ENCODE measurements around the gene COL5A1. TPM values are rescaled to one million over a fixed set of nuclear protein-coding genes. Genes with fewer than 3 reads are reported as not detected.
"Not testable (repeated sequence)": the region's sequence is repeated elsewhere in the genome, so short reads cannot be mapped to it uniquely, and the experiment has no call there.

COL5A1 gene
- total RNA-seq, 4 donors from 2014 or later: 8.4 to 14.7 (median 11.3) TPM

DNA sequence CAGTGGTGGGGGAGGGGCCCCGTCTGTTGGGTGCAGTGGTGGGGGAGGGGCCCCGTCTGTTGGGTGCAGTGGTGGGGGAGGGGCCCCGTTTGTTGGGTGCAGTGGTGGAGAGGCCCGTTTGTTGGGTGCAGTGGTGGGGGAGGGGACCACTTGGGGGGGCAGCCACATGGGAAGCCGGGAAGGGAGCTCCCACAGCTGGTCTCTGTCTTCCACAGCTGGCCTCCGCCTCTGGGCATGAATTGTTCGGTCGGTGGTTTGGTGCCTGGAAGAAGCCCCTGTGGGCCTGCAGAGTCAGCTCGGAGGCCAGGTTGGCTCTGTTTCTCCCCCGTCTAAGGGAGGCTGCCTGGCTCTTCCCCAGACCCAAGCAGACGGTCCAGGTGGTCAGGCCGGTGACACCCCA is 69.3 kb downstream of the COL5A1 start:
- DNase-seq (ENCODE audit: low spot score in 2 of 2): no peak
- intact Hi-C loops (cut with DNase I; ENCODE audit: low total_unique reads): no loop called here
- WGBS, 2 donors: 77 to 79% methylated on average over 8 to 9 of the region's 12 CpGs
- no peak for TF ChIP-seq POLR2A (IDR thresholded peaks at IDR 0.05)
- TF ChIP-seq, protein P1, sequence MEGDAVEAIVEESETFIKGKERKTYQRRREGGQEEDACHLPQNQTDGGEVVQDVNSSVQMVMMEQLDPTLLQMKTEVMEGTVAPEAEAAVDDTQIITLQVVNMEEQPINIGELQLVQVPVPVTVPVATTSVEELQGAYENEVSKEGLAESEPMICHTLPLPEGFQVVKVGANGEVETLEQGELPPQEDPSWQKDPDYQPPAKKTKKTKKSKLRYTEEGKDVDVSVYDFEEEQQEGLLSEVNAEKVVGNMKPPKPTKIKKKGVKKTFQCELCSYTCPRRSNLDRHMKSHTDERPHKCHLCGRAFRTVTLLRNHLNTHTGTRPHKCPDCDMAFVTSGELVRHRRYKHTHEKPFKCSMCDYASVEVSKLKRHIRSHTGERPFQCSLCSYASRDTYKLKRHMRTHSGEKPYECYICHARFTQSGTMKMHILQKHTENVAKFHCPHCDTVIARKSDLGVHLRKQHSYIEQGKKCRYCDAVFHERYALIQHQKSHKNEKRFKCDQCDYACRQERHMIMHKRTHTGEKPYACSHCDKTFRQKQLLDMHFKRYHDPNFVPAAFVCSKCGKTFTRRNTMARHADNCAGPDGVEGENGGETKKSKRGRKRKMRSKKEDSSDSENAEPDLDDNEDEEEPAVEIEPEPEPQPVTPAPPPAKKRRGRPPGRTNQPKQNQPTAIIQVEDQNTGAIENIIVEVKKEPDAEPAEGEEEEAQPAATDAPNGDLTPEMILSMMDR (IDR thresholded peaks at IDR 0.05): no peak
- H3K4me3 ChIP-seq (ENCODE audit: low read depth, poor library complexity, severe bottlenecking): no peak overlapping the region

DNA sequence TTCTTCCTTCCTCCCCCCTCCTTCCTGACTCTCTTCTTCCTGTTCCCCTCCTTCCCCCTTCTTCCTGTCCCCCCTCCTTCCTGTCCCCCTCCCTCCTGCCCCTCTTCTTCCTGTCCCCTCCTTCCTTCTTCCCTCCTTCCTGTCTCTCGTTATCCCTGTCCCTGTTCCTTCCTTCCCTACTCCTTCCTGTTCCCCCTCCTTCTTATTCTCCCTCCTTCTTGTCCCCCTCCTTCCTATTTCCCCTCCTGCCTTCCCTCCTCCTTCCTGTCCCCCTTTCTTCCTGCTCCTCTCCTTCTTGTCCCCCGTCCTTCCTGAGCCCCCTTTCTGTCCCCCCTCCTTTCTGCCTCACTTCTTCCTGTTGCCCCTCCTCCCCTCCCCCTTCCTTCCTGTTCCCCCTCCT is 70.6 kb downstream of the COL5A1 start:
- intact Hi-C loops (cut with DNase I; ENCODE audit: low total_unique reads): no loop called here
- TF ChIP-seq, protein P1 (IDR thresholded peaks at IDR 0.05): no peak
- TF ChIP-seq POLR2A (IDR thresholded peaks at IDR 0.05): no peak
- no peak for DNase-seq (ENCODE audit: low spot score in 2 of 2)
- no peak overlapping the region for H3K4me3 ChIP-seq (ENCODE audit: low read depth, poor library complexity, severe bottlenecking)
- 44 to 54% methylated on average over 2 of the region's 2 CpGs for WGBS, 2 donors

DNA sequence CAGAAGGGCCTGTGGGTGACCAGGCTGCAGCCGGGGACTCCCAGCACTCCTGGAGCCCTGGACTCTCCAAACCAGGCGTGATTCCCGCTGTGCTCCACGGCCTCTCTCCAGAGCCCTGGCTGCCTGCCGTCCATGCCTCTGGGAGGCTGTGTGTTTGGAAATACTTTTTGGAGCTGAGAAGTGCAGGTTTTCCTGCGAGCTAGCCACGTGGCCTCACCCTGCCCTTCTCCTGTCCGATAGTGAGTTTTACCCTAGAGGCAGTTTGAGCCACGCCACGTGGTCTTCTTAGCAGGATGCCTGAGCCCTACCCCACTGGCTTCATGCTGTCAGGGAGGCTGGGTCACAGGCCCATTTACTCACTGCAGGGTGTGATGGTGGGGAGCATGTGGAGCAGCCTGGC is 71.3 kb downstream of the COL5A1 start:
- 78 to 82% methylated on average over 10 of the region's 10 CpGs for WGBS, 2 donors
- intact Hi-C loops (cut with DNase I; ENCODE audit: low total_unique reads): no loop called here
- DNase-seq (ENCODE audit: low spot score in 2 of 2): no peak
- no peak overlapping the region for H3K4me3 ChIP-seq (ENCODE audit: low read depth, poor library complexity, severe bottlenecking)
- TF ChIP-seq, protein P1 (IDR thresholded peaks at IDR 0.05): no peak
- no peak for TF ChIP-seq POLR2A (IDR thresholded peaks at IDR 0.05)

DNA sequence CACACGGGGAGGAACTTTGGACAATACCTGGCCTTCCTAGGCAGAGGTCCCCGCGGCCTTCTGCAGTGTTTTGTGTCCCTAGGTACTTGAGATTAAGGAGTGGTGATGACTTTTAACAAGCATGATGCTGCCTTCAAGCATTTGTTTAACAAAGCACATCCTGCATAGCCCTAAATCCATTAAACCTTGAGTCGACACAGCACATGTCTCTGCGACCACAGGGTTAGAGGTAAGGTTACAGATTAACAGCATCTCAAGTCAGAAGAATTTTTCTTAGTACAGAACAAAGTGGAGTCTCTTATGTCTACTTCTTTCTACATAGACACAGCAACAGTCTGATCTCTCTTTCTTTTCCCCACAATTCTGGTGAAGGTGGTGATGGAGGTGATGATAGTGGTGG is 73.9 kb downstream of the COL5A1 start:
- H3K4me3 ChIP-seq (ENCODE audit: low read depth, poor library complexity, severe bottlenecking); DNase-seq (ENCODE audit: low spot score in 2 of 2); intact Hi-C loops (cut with DNase I; ENCODE audit: low total_unique reads): not testable (repeated sequence)
- 88 to 89% methylated on average over 5 of the region's 5 CpGs for WGBS, 2 donors

DNA sequence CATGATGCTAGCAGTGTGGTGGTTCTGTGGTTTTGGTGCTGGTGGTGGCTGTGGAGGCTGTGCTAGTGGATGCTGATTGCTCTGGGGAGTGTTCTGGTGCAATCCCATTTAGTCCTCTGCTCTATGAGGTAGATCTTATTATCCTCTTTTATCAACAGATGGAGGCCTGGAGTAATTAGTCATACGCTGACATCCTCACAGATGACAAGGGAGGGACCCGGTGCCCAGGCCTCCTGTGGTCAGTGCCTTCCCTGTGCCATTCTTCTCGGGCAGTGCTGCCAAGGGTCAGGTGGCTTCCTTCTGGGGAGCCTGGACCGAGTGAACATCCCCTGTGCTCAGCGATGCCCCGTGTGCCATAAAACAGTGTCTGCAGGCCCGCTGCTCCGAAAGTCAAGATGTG is 74.5 kb downstream of the COL5A1 start:
- intact Hi-C loops (cut with DNase I; ENCODE audit: low total_unique reads): no loop called here

DNA sequence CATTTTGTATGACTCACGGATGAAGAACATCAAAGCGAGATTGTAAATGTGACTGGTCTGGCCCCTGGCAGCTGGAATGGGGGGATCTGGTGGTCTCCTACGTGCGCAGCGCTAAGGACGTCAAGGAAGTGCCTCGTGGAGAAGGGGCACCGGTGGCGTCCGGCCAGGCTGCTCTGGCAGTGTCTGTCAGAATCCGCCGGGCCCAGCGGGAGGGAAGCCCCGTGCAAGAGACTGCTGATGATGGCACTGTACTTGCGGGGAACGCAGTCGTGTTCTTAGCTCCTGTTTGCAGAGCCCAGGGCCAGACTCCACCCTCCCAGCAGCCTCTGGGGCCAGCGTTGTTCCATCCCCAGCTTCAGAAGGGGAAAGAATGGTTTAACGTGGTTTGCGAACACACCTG is 75.5 kb downstream of the COL5A1 start:
- DNase-seq (ENCODE audit: low spot score in 2 of 2): no peak
- no peak overlapping the region for H3K4me3 ChIP-seq (ENCODE audit: low read depth, poor library complexity, severe bottlenecking)
- WGBS, 2 donors: 74 to 87% methylated on average over 20 of the region's 20 CpGs
- intact Hi-C loops (cut with DNase I; ENCODE audit: low total_unique reads): no loop called here
- TF ChIP-seq, protein P1 (IDR thresholded peaks at IDR 0.05): no peak
- no peak for TF ChIP-seq POLR2A (IDR thresholded peaks at IDR 0.05)

More for the DNA sequence above, 74.5 kb downstream of the COL5A1 start:
- H3K4me3 ChIP-seq (ENCODE audit: low read depth, poor library complexity, severe bottlenecking): no peak overlapping the region
- DNase-seq (ENCODE audit: low spot score in 2 of 2): no peak
- TF ChIP-seq, protein P1 (IDR thresholded peaks at IDR 0.05): no peak
- TF ChIP-seq POLR2A (IDR thresholded peaks at IDR 0.05): no peak
- WGBS, 2 donors: 84 to 93% methylated on average over 8 of the region's 8 CpGs
